ENCODE results near the gene ENO2. TPM values are rescaled to one million over a fixed set of nuclear protein-coding genes. Genes with fewer than 3 reads are reported as not detected.

The ENO2 gene
- total RNA-seq, 4 donors from 2014 or later, result 28.7 to 49.7 (median 40.0) TPM

DNA sequence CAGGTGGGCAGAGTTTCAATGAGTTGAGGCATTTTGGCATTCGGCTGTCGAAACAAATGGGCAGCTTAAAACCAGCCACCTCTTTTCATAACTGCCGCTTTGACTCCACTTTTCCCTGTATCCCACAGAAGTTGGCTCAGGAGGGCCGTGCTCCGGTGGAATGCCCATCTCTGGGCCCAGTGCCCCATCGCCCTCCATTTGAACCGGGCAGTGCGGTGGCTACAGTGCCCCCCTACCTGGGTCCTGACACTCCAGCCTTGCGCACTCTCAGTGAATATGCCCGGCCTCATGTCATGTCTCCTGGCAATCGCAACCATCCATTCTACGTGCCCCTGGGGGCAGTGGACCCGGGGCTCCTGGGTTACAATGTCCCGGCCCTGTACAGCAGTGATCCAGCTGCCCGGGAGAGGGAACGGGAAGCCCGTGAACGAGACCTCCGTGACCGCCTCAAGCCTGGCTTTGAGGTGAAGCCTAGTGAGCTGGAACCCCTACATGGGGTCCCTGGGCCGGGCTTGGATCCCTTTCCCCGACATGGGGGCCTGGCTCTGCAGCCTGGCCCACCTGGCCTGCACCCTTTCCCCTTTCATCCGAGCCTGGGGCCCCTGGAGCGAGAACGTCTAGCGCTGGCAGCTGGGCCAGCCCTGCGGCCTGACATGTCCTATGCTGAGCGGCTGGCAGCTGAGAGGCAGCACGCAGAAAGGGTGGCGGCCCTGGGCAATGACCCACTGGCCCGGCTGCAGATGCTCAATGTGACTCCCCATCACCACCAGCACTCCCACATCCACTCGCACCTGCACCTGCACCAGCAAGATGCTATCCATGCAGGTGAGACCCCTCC, 24.2 kb downstream of the ENO2 start:
- WGBS, result 86% methylated on average over 24 of the region's 32 CpGs

DNA sequence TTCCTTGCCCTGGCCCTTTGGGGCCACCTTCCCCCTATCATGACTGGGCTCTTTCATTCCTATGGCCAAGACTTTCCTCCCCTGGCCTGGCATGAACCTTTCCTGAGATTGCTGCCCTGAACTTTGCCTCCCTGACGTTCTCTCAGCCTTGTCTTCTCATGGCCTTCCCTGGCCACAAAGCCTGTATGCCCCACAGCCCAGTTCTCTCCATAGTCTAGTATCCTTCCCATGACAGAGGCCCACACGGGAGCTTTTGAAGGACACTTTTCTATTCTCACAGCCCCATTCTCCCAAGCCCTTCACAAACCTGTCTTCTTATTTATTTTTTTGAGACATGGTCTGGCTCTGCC, 24.8 kb downstream of the ENO2 start:
- no peaks in the 10 kb centered on the region for H3K9me3 ChIP-seq
- intact Hi-C loops (cut with DNase I), result no loop called here
- H3K27me3 ChIP-seq, result no peaks in the 10 kb centered on the region
- peaks cover 6 to 65% (median 60%) of the 10 kb centered on the region in 4 donors for H3K36me3 ChIP-seq
- H3K4me3 ChIP-seq, result no peak overlapping the region
- H3K27ac ChIP-seq (replicated peaks in 1 of 4), result peak overlapping the region; percentile 21 to 95 (median 92)
- no peak for DNase-seq (ENCODE audit: extremely low spot score)
- WGBS, result 63% methylated on average over 2 of the region's 2 CpGs
- peaks cover 53 to 83% (median 81%) of the 10 kb centered on the region in 4 donors for H3K4me1 ChIP-seq
- TF ChIP-seq, protein P1, sequence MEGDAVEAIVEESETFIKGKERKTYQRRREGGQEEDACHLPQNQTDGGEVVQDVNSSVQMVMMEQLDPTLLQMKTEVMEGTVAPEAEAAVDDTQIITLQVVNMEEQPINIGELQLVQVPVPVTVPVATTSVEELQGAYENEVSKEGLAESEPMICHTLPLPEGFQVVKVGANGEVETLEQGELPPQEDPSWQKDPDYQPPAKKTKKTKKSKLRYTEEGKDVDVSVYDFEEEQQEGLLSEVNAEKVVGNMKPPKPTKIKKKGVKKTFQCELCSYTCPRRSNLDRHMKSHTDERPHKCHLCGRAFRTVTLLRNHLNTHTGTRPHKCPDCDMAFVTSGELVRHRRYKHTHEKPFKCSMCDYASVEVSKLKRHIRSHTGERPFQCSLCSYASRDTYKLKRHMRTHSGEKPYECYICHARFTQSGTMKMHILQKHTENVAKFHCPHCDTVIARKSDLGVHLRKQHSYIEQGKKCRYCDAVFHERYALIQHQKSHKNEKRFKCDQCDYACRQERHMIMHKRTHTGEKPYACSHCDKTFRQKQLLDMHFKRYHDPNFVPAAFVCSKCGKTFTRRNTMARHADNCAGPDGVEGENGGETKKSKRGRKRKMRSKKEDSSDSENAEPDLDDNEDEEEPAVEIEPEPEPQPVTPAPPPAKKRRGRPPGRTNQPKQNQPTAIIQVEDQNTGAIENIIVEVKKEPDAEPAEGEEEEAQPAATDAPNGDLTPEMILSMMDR (IDR thresholded peaks at IDR 0.05), result no peak
- TF ChIP-seq EP300 (IDR thresholded peaks at IDR 0.05), result no peak
- TF ChIP-seq POLR2A (IDR thresholded peaks at IDR 0.05; ENCODE audit: low read depth), result no peak
- peak in 1 of 2 donors; percentile 67 for TF ChIP-seq POLR2AphosphoS5 (IDR thresholded peaks at IDR 0.05)

More for the DNA sequence above, 24.2 kb downstream of the ENO2 start:
- Histone ChIP-seq H3K27ac (replicated peaks in 1 of 4) (peak overlapping the region; percentile 91 to 95 (median 93)), H3K4me3 (peak overlapping the region; percentile 60 to 70 (median 66)), H3K4me1 (peaks cover 59 to 89% (median 83%) of the 10 kb centered on the region in 4 donors), H3K9me3 (no peaks in the 10 kb centered on the region), H3K27me3 (no peaks in the 10 kb centered on the region), H3K36me3 (peaks cover 6 to 71% (median 66%) of the 10 kb centered on the region in 4 donors)
- intact Hi-C loops (cut with DNase I), result no loop called here
- DNase-seq (ENCODE audit: extremely low spot score), result no peak
- TF ChIP-seq POLR2A (IDR thresholded peaks at IDR 0.05; ENCODE audit: low read depth), result no peak
- TF ChIP-seq, protein P1 (IDR thresholded peaks at IDR 0.05), result no peak
- no peak for TF ChIP-seq POLR2AphosphoS5 (IDR thresholded peaks at IDR 0.05)
- no peak for TF ChIP-seq EP300 (IDR thresholded peaks at IDR 0.05)

DNA sequence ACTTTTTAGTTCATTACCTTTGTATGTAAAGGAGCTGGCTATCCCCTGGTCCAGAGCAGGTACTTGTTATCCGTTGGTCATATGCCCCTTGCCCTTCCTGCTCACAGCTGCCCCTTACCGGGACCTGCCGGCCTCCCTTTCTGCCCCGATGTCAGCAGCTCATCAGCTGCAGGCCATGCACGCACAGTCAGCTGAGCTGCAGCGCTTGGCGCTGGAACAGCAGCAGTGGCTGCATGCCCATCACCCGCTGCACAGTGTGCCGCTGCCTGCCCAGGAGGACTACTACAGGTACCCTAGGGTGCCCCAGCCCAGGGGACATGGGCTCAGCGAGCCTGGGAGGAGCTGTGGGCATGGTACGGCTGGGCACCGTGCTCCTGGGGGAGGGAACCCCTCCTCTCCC, 26.9 kb downstream of the ENO2 start:
- WGBS, result 33% methylated on average over 1 of the region's 12 CpGs
- intact Hi-C loops (cut with DNase I), result no loop called here
- TF ChIP-seq POLR2AphosphoS5 (IDR thresholded peaks at IDR 0.05) (peak in 1 of 2 donors; percentile 58), POLR2A (IDR thresholded peaks at IDR 0.05; ENCODE audit: low read depth) (no peak)
- H3K4me3 ChIP-seq, result no peak overlapping the region
- H3K27ac ChIP-seq (replicated peaks in 1 of 4), result peak overlapping the region; percentile 13 to 96 (median 60)
- no peak for DNase-seq (ENCODE audit: extremely low spot score)
- peaks cover 49 to 80% (median 79%) of the 10 kb centered on the region in 4 donors for H3K4me1 ChIP-seq
- H3K36me3 ChIP-seq, result peaks cover 0 to 53% (median 49%) of the 10 kb centered on the region in 4 donors
- no peaks in the 10 kb centered on the region for H3K9me3 ChIP-seq
- H3K27me3 ChIP-seq, result no peaks in the 10 kb centered on the region

DNA sequence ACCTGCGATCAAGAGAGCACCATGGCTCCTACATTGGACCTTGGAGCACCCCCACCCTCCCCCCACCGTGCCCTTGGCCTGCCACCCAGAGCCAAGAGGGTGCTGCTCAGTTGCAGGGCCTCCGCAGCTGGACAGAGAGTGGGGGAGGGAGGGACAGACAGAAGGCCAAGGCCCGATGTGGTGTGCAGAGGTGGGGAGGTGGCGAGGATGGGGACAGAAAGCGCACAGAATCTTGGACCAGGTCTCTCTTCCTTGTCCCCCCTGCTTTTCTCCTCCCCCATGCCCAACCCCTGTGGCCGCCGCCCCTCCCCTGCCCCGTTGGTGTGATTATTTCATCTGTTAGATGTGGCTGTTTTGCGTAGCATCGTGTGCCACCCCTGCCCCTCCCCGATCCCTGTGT, 27.4 kb downstream of the ENO2 start:
- peaks cover 54 to 82% (median 79%) of the 10 kb centered on the region in 4 donors for H3K4me1 ChIP-seq

DNA sequence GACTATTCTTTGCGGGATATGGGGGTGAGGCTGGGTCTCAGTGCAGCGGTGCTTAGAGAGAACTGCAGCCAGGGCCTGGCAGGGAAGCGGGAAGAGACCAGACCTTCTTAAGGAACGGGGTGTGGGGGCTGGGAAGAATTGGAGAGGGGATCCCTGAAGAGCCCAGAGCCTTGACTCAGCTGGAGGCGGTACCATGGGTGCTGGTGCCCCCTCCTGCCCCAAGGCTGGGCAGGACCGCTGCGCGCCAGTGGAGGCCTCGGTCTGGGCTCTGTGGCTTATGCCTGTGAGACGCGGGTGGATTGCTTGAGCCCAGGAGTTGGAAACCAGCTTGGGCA, 27.9 kb downstream of the ENO2 start:
- intact Hi-C loops (cut with DNase I), result no loop called here
- no peaks in the 10 kb centered on the region for H3K9me3 ChIP-seq
- DNase-seq (ENCODE audit: extremely low spot score), result no peak
- peak overlapping the region; percentile 91 to 97 (median 96) for H3K27ac ChIP-seq (replicated peaks in 1 of 4)
- no peaks in the 10 kb centered on the region for H3K27me3 ChIP-seq
- H3K4me1 ChIP-seq, result peaks cover 52 to 80% (median 77%) of the 10 kb centered on the region in 4 donors
- TF ChIP-seq, protein P1 (IDR thresholded peaks at IDR 0.05), result no peak
- TF ChIP-seq POLR2AphosphoS5 (IDR thresholded peaks at IDR 0.05), result no peak
- TF ChIP-seq EP300 (IDR thresholded peaks at IDR 0.05), result no peak
- no peak for TF ChIP-seq POLR2A (IDR thresholded peaks at IDR 0.05; ENCODE audit: low read depth)
- 85% methylated on average over 11 of the region's 11 CpGs for WGBS
- H3K4me3 ChIP-seq, result no peak overlapping the region
- H3K36me3 ChIP-seq, result peaks cover 0 to 50% (median 47%) of the 10 kb centered on the region in 4 donors

More for the DNA sequence above, 27.4 kb downstream of the ENO2 start:
- Histone ChIP-seq H3K9me3 (no peaks in the 10 kb centered on the region), H3K4me3 (no peak overlapping the region), H3K27ac (replicated peaks in 1 of 4) (peak overlapping the region; percentile 13 to 96 (median 60)), H3K27me3 (no peaks in the 10 kb centered on the region), H3K36me3 (peaks cover 0 to 53% (median 46%) of the 10 kb centered on the region in 4 donors)
- WGBS, result 67% methylated on average over 10 of the region's 12 CpGs
- TF ChIP-seq POLR2AphosphoS5 (IDR thresholded peaks at IDR 0.05), result peak in 1 of 2 donors; percentile 28
- TF ChIP-seq EP300 (IDR thresholded peaks at IDR 0.05), result no peak
- intact Hi-C loops (cut with DNase I), result no loop called here
- no peak for DNase-seq (ENCODE audit: extremely low spot score)
